ENCODE data around the gene AKNAD1. TPM values are rescaled to one million over a fixed set of nuclear protein-coding genes. Genes with fewer than 3 reads are reported as not detected.

Gene AKNAD1
- polyA plus RNA-seq, 1 donor = 0.06 TPM

GRCh38 chr1:108862698-108863477, 6.0 kb upstream of the AKNAD1 start:
- no peaks in the 10 kb centered on the region for H3K36me3 ChIP-seq (ENCODE audit: control insufficient read depth, insufficient read depth, low read length)
- no peak overlapping the region for H3K27ac ChIP-seq (ENCODE audit: low read length)
- no peaks in the 10 kb centered on the region for H3K27me3 ChIP-seq (ENCODE audit: control insufficient read depth, insufficient read depth, low read length)
- H3K4me3 ChIP-seq (ENCODE audit: low read length) = no peak overlapping the region
- no CpG with 5 or more reads among the region's 1 CpG for WGBS (ENCODE audit: insufficient coverage, low lambda C conversion rate)
- DNase-seq = no peak
- no peaks in the 10 kb centered on the region for H3K9me3 ChIP-seq (ENCODE audit: control insufficient read depth, low read depth, low read length)
- peaks cover 3% of the 10 kb centered on the region for H3K4me1 ChIP-seq (ENCODE audit: control insufficient read depth, insufficient read depth, low read length)

- WGBS (ENCODE audit: insufficient coverage, low lambda C conversion rate) = no CpG with 5 or more reads among the region's 7 CpGs
- H3K36me3 ChIP-seq (ENCODE audit: control insufficient read depth, insufficient read depth, low read length) = no peaks in the 10 kb centered on the region
- H3K4me1 ChIP-seq (ENCODE audit: control insufficient read depth, insufficient read depth, low read length) = peaks cover 3% of the 10 kb centered on the region
- no peak overlapping the region for H3K27ac ChIP-seq (ENCODE audit: low read length)
- no peak overlapping the region for H3K4me3 ChIP-seq (ENCODE audit: low read length)
- no peaks in the 10 kb centered on the region for H3K9me3 ChIP-seq (ENCODE audit: control insufficient read depth, low read depth, low read length)
- DNase-seq = no peak
- peaks cover 2% of the 10 kb centered on the region for H3K27me3 ChIP-seq (ENCODE audit: control insufficient read depth, insufficient read depth, low read length)
Measured at GRCh38 chr1:108862017-108862610, 5.2 kb upstream of the AKNAD1 start.

- Histone ChIP-seq H3K36me3 (ENCODE audit: control insufficient read depth, insufficient read depth, low read length) (no peaks in the 10 kb centered on the region), H3K4me3 (ENCODE audit: low read length) (no peak overlapping the region), H3K4me1 (ENCODE audit: control insufficient read depth, insufficient read depth, low read length) (peaks cover 3% of the 10 kb centered on the region), H3K27me3 (ENCODE audit: control insufficient read depth, insufficient read depth, low read length) (peaks cover 2% of the 10 kb centered on the region), H3K9me3 (ENCODE audit: control insufficient read depth, low read depth, low read length) (no peaks in the 10 kb centered on the region), H3K27ac (ENCODE audit: low read length) (no peak overlapping the region)
- 50% methylated on average over 1 of the region's 6 CpGs for WGBS (ENCODE audit: insufficient coverage, low lambda C conversion rate)
- no peak for DNase-seq
Measured at GRCh38 chr1:108861566-108861965, 4.7 kb upstream of the AKNAD1 start.

- Histone ChIP-seq H3K4me1 (ENCODE audit: control insufficient read depth, insufficient read depth, low read length) (no peaks in the 10 kb centered on the region), H3K27ac (ENCODE audit: low read length) (no peak overlapping the region), H3K36me3 (ENCODE audit: control insufficient read depth, insufficient read depth, low read length) (no peaks in the 10 kb centered on the region), H3K4me3 (ENCODE audit: low read length) (no peak overlapping the region), H3K27me3 (ENCODE audit: control insufficient read depth, insufficient read depth, low read length) (peaks cover 2% of the 10 kb centered on the region), H3K9me3 (ENCODE audit: control insufficient read depth, low read depth, low read length) (no peaks in the 10 kb centered on the region)
- DNase-seq = no peak
- 100% methylated on average over 2 of the region's 9 CpGs for WGBS (ENCODE audit: insufficient coverage, low lambda C conversion rate)
Measured at GRCh38 chr1:108860190-108860907, 3.5 kb upstream of the AKNAD1 start.

GRCh38 chr1:108858230-108858950, 1.5 kb upstream of the AKNAD1 start:
- Histone ChIP-seq H3K9me3 (ENCODE audit: control insufficient read depth, low read depth, low read length) (no peaks in the 10 kb centered on the region), H3K27ac (ENCODE audit: low read length) (no peak overlapping the region), H3K36me3 (ENCODE audit: control insufficient read depth, insufficient read depth, low read length) (no peaks in the 10 kb centered on the region), H3K4me1 (ENCODE audit: control insufficient read depth, insufficient read depth, low read length) (no peaks in the 10 kb centered on the region), H3K27me3 (ENCODE audit: control insufficient read depth, insufficient read depth, low read length) (peaks cover 2% of the 10 kb centered on the region), H3K4me3 (ENCODE audit: low read length) (no peak overlapping the region)
- no peak for DNase-seq
- no CpG with 5 or more reads among the region's 6 CpGs for WGBS (ENCODE audit: insufficient coverage, low lambda C conversion rate)

- H3K36me3 ChIP-seq (ENCODE audit: control insufficient read depth, insufficient read depth, low read length) = no peaks in the 10 kb centered on the region
Measured at GRCh38 chr1:108854221-108855019, 2.5 kb downstream of the AKNAD1 start.

GRCh38 chr1:108852221-108852975, 4.5 kb downstream of the AKNAD1 start:
- Histone ChIP-seq H3K27ac (ENCODE audit: low read length) (no peak overlapping the region), H3K4me3 (ENCODE audit: low read length) (no peak overlapping the region), H3K36me3 (ENCODE audit: control insufficient read depth, insufficient read depth, low read length) (no peaks in the 10 kb centered on the region), H3K27me3 (ENCODE audit: control insufficient read depth, insufficient read depth, low read length) (no peaks in the 10 kb centered on the region), H3K9me3 (ENCODE audit: control insufficient read depth, low read depth, low read length) (no peaks in the 10 kb centered on the region), H3K4me1 (ENCODE audit: control insufficient read depth, insufficient read depth, low read length) (no peaks in the 10 kb centered on the region)
- no peak for DNase-seq
- no CpG with 5 or more reads among the region's 7 CpGs for WGBS (ENCODE audit: insufficient coverage, low lambda C conversion rate)

More at GRCh38 chr1:108854221-108855019, 2.5 kb downstream of the AKNAD1 start:
- WGBS (ENCODE audit: insufficient coverage, low lambda C conversion rate) = 67% methylated on average over 1 of the region's 3 CpGs
- H3K4me1 ChIP-seq (ENCODE audit: control insufficient read depth, insufficient read depth, low read length) = no peaks in the 10 kb centered on the region
- H3K9me3 ChIP-seq (ENCODE audit: control insufficient read depth, low read depth, low read length) = no peaks in the 10 kb centered on the region
- H3K27me3 ChIP-seq (ENCODE audit: control insufficient read depth, insufficient read depth, low read length) = peaks cover 2% of the 10 kb centered on the region
- H3K27ac ChIP-seq (ENCODE audit: low read length) = no peak overlapping the region
- no peak overlapping the region for H3K4me3 ChIP-seq (ENCODE audit: low read length)
- DNase-seq = no peak

- Histone ChIP-seq H3K4me1 (ENCODE audit: control insufficient read depth, insufficient read depth, low read length) (no peaks in the 10 kb centered on the region), H3K9me3 (ENCODE audit: control insufficient read depth, low read depth, low read length) (no peaks in the 10 kb centered on the region), H3K27ac (ENCODE audit: low read length) (no peak overlapping the region), H3K27me3 (ENCODE audit: control insufficient read depth, insufficient read depth, low read length) (no peaks in the 10 kb centered on the region), H3K4me3 (ENCODE audit: low read length) (no peak overlapping the region), H3K36me3 (ENCODE audit: control insufficient read depth, insufficient read depth, low read length) (no peaks in the 10 kb centered on the region)
- WGBS (ENCODE audit: insufficient coverage, low lambda C conversion rate) = 53% methylated on average over 2 of the region's 4 CpGs
- no peak for DNase-seq
Measured at GRCh38 chr1:108851567-108851966, 5.3 kb downstream of the AKNAD1 start.

GRCh38 chr1:108850929-108851328, 6.0 kb downstream of the AKNAD1 start:
- no peak overlapping the region for H3K27ac ChIP-seq (ENCODE audit: low read length)
- no peak overlapping the region for H3K4me3 ChIP-seq (ENCODE audit: low read length)
- WGBS (ENCODE audit: insufficient coverage, low lambda C conversion rate) = 100% methylated on average over 2 of the region's 7 CpGs
- no peaks in the 10 kb centered on the region for H3K27me3 ChIP-seq (ENCODE audit: control insufficient read depth, insufficient read depth, low read length)
- no peaks in the 10 kb centered on the region for H3K9me3 ChIP-seq (ENCODE audit: control insufficient read depth, low read depth, low read length)
- H3K36me3 ChIP-seq (ENCODE audit: control insufficient read depth, insufficient read depth, low read length) = no peaks in the 10 kb centered on the region
- no peak for DNase-seq
- no peaks in the 10 kb centered on the region for H3K4me1 ChIP-seq (ENCODE audit: control insufficient read depth, insufficient read depth, low read length)
